NCI-H526 (cell line): ENCODE data around the gene SHC2.
A peak's percentile ranks its signal among the peaks of the same experiment; 100 is the strongest.
"Not testable (repeated sequence)": the region's sequence is repeated elsewhere in the genome, so short reads cannot be mapped to it uniquely, and the experiment has no call there.

Experiments used
- DNase-seq, 2 experiments: peaks; one replicate each; lab custom pipeline; 2025; lab: John Stamatoyannopoulos, UW

The SHC2 gene

GRCh38 chr19:469833-470232 is 9.0 kb upstream of the SHC2 start:
- DNase-seq = no peak

- DNase-seq = no peak
These were observed 7.9 kb upstream of the SHC2 start for GRCh38 chr19:468587-469256.

- DNase-seq = no peak
These were observed 6.7 kb upstream of the SHC2 start for GRCh38 chr19:467554-467953.

- no peak for DNase-seq
These were observed 4.4 kb upstream of the SHC2 start for GRCh38 chr19:465056-465816.

GRCh38 chr19:464208-464545 is 3.3 kb upstream of the SHC2 start:
- DNase-seq = no peak

GRCh38 chr19:463483-464207 is 2.8 kb upstream of the SHC2 start:
- no peak for DNase-seq

GRCh38 chr19:461721-462551 is 1.1 kb upstream of the SHC2 start:
- peak in 1 of 2 experiments; percentile 56 for DNase-seq

GRCh38 chr19:459724-460511 is 915 bp downstream of the SHC2 start:
- peak in 1 of 2 experiments; percentile 77 for DNase-seq

- no peak for DNase-seq
These were observed 2.5 kb downstream of the SHC2 start for GRCh38 chr19:458091-459042.

- no peak for DNase-seq
These were observed 3.2 kb downstream of the SHC2 start for GRCh38 chr19:457636-458035.

GRCh38 chr19:456547-457110 is 4.2 kb downstream of the SHC2 start:
- DNase-seq = no peak

GRCh38 chr19:455851-456546 is 4.8 kb downstream of the SHC2 start:
- DNase-seq = no peak

GRCh38 chr19:455031-455705 is 5.7 kb downstream of the SHC2 start:
- no peak for DNase-seq

- no peak for DNase-seq
These were observed 7.2 kb downstream of the SHC2 start for GRCh38 chr19:453606-454005.

- no peak for DNase-seq
These were observed 8.0 kb downstream of the SHC2 start for GRCh38 chr19:452829-453228.

GRCh38 chr19:450912-451481 is 9.8 kb downstream of the SHC2 start:
- DNase-seq = not testable (repeated sequence)

GRCh38 chr19:449916-450315 is 10.9 kb downstream of the SHC2 start:
- no peak for DNase-seq

GRCh38 chr19:447816-448560 is 12.8 kb downstream of the SHC2 start:
- no peak for DNase-seq
